NOMO-1 treated with DMSO at 0.1 percent for 48 hours (cell line): ENCODE results near the gene CHRM5.

Experiments
- DNase-seq: peaks from one replicate; lab custom pipeline; 2025; ENCODE audit not compliant: unreplicated experiment; lab: John Stamatoyannopoulos, UW

Gene CHRM5

GRCh38 chr15:34084086-34084485, 115.8 kb downstream of the CHRM5 start:
- no peak for DNase-seq

DNA sequence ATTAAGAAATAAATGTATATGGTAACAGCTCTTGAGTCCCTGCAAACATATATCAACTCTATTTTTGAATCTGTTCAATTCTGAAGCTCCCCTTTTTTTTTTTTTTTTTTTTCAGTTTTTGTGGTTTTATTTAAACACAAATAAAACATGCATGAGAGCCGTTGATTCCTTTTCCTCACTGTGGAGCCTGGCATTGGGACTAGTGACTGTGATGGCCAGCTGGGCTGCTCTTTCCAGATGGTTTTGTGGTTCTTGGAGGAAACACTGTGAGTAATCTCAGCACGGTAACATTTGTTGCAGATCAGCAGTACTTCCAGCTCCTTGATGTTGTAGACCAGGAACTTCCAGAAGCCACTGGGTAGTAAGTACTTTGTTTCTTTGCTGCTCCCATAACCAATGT, 117.4 kb downstream of the CHRM5 start:
- DNase-seq, result no peak

DNA sequence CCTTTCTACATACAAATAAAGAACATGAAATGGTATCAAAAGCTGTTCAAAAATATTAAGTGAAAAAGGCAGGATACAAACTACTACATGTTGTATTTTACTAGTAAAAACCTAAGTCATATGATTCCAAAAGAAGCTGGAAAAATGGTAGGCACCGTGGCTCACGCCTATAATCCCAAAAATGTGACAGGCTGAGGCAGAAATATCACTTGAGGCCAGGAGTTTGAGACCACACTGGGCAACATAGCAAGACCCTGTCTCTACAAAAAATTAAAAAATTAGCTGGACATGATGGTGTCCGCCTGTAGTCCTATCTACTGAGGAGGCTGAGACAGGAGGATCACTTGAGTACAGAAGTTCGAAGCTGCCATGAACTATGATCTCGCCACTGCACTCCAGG, 131.6 kb downstream of the CHRM5 start:
- DNase-seq, result no peak

- peak; percentile 99 for DNase-seq
Measured at GRCh38 chr15:34101366-34102174, 133.3 kb downstream of the CHRM5 start, which contains the start of the genes EMC7 and PGBD4. Gene EMC7, minus strand, starts transcription at chr15:34101862. Its CDS starts 23 bp downstream, at chr15:34101839. Gene PGBD4, plus strand, starts transcription at chr15:34102083. Its CDS starts 449 bp downstream, at chr15:34102532.

GRCh38 chr15:34102175-34102925, 134.1 kb downstream of the CHRM5 start:
- no peak for DNase-seq

DNA sequence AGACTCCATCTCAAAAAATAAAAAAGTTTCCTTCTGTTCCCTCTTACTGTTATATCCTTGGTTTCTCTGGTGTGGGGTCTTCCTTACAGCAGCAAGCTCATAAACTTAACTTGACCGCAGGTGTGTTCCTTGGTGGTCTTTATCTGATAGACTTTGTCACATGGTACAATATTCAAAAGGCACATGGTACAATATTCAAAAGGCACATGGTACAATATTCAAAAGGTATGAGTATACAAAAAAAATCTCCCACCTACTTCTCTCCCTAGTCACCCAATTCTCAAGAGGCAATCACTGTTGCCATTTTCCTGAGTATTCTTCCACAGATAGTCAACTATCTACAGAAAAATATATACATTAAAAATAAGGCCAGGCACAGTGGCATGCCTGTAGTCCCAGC, 138.1 kb downstream of the CHRM5 start:
- no peak for DNase-seq

DNA sequence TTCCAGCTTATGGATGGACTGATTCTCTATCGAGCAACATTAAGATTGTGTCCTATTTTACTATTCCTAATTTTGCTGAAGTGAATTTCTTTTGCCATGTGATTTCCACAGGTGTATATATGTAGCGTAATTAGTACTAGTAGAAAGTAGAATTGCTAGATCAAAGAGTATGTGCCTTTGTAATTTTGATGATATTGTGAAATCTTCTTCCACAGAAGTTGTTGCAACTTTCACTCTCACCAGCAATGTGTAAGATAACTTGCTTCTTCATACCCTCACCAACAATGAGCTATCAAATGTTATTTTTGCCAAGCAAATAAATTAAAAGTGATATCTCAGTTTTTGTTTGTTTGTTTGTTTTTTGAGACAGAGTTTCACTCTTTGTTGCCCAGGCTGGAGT, 139.0 kb downstream of the CHRM5 start:
- DNase-seq, result no peak

DNA sequence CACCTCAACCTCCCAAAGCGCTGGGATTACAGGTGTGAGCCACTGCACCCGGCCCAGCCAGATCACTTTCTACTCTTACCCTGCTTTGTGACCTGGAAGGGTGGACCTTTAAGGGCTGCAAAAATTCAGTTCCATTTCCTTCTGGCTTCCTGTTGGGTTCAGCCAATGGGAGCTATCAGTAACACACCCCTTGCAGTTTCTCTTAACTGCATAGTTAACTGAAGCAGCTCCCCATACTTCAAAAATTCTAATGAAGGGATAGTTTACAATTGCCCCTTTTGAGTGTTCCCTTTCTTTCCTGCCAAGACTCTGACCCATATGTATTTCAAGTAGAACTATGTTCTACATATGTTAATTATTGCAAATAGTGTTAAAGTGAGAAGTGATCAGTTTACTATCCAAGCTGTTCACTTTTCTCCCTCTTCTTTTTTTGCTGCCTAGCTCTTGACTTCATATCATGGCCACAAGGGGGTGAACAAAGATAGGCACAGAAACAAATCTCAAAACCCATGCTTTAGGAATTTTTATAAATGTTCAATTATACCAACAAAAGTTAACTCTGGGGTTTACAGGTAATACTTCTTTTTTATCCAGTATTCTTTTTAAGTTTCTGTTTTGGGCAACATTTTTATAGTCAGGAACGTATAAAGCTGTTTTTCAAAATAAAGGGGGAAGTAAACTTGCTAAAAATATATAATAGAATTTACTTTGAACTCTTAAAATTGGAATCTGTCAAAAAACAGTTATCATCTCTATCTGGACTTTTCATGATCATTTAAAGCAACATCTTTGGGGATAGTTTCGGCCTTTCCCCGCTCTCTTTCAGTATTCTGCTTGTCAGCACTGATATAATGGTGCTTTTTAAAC, 141.7 kb downstream of the CHRM5 start:
- DNase-seq, result peak; percentile 42

GRCh38 chr15:34111488-34111887, 143.2 kb downstream of the CHRM5 start:
- DNase-seq, result no peak

GRCh38 chr15:34114215-34114614, 145.9 kb downstream of the CHRM5 start:
- DNase-seq, result no peak

GRCh38 chr15:34114739-34115138, 146.4 kb downstream of the CHRM5 start:
- no peak for DNase-seq

DNA sequence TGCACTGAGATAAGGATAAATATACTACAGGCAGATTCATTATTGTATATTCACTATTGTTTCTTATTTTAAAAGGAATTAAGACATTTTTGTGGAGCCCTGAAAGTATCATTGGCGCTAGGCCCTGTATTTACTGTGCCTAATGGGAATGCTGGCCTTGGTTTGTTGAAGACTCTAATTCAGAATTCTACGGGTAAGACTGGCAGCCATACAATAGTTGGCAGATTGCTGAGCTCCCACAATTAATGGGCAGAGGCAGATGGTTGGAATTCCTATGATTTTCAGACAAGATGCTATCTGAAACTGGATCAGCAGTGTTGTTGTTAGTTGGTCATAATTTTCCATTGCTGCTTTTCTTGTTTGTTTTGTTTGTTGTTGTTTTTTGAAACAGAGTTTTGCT, 148.3 kb downstream of the CHRM5 start:
- no peak for DNase-seq
